ENCODE results near the gene SOX6. TPM values are rescaled to one million over a fixed set of nuclear protein-coding genes. Genes with fewer than 3 reads are reported as not detected.
A peak's percentile ranks its signal among the peaks of the same experiment; 100 is the strongest.

SOX6 gene
- total RNA-seq, 6 donors from 2014 or later: 2.9 to 21.0 (median 4.9) TPM

DNA sequence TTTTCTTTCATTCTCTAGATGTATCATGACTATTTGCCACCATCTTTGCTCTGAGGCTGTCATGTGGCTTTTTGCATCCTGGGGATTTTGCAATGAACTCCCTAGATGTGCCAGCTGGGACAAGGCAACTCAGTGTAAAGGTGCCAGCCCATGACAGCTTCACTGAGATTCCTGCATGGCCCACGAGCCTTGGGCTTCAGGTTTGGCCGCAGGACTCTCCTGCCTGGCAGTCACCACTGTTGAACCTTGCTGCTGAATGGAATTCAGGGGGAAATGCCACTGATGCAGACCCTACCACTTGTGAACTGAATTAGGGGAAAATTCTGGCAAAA lies 385.2 kb downstream of the SOX6 start:
- no peaks in the 10 kb centered on the region for H3K36me3 ChIP-seq
- H3K4me3 ChIP-seq: no peak overlapping the region
- DNase-seq (no peak), ATAC-seq (ENCODE audit: low FRiP score in 2 of 2) (no peak)
- no peak overlapping the region for H3K27ac ChIP-seq
- H3K4me1 ChIP-seq: peaks cover 23 to 35% (median 25%) of the 10 kb centered on the region in 4 donors
- no peak for TF ChIP-seq POLR2AphosphoS5 (IDR thresholded peaks at IDR 0.05)
- TF ChIP-seq POLR2A (IDR thresholded peaks at IDR 0.05): no peak
- TF ChIP-seq, protein P1, sequence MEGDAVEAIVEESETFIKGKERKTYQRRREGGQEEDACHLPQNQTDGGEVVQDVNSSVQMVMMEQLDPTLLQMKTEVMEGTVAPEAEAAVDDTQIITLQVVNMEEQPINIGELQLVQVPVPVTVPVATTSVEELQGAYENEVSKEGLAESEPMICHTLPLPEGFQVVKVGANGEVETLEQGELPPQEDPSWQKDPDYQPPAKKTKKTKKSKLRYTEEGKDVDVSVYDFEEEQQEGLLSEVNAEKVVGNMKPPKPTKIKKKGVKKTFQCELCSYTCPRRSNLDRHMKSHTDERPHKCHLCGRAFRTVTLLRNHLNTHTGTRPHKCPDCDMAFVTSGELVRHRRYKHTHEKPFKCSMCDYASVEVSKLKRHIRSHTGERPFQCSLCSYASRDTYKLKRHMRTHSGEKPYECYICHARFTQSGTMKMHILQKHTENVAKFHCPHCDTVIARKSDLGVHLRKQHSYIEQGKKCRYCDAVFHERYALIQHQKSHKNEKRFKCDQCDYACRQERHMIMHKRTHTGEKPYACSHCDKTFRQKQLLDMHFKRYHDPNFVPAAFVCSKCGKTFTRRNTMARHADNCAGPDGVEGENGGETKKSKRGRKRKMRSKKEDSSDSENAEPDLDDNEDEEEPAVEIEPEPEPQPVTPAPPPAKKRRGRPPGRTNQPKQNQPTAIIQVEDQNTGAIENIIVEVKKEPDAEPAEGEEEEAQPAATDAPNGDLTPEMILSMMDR (IDR thresholded peaks at IDR 0.05): no peak
- TF ChIP-seq EP300 (IDR thresholded peaks at IDR 0.05): no peak
- H3K9me3 ChIP-seq: no peaks in the 10 kb centered on the region
- 83 to 92% methylated on average over 1 to 2 of the region's 2 CpGs for WGBS, 2 donors
- H3K27me3 ChIP-seq: no peaks in the 10 kb centered on the region

DNA sequence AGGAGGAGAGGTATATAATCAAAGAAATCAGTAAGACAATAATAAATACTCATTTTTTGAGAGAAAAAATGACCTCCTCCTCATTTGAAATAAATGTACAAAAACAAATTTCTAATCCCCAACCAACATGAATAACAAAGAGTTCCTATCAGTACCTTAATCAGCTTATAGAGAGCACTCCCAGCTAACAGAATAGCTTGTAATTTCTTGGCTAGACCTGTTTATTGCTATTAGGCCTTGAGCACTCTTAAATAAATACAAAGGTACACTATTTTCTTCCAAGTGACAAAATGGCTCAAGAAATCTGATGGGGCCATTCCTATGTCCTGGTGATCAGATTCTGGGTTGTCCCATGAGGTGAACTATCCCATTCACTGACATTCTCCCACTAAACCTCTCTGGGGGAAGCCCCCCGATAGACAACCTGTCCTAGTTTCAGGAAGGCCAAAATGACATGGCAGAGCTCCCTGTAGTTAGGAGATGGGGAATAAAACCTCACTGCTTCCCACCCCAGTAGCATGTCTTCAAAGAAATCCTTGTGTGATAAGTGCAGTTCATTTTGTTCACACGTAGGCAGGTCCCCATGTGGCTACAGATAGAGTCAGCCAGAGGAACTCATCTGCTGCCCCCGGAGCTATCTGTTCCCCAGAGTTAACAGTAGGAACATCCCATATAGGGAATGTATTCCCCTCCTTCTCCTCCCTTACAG lies 385.7 kb downstream of the SOX6 start:
- TF ChIP-seq EP300 (IDR thresholded peaks at IDR 0.05): no peak
- TF ChIP-seq, protein P1 (IDR thresholded peaks at IDR 0.05): no peak
- no peak for TF ChIP-seq POLR2A (IDR thresholded peaks at IDR 0.05)
- TF ChIP-seq POLR2AphosphoS5 (IDR thresholded peaks at IDR 0.05): no peak
- Histone ChIP-seq H3K27me3 (no peaks in the 10 kb centered on the region), H3K27ac (no peak overlapping the region), H3K9me3 (no peaks in the 10 kb centered on the region), H3K4me3 (no peak overlapping the region), H3K4me1 (peaks cover 23 to 35% (median 26%) of the 10 kb centered on the region in 4 donors), H3K36me3 (no peaks in the 10 kb centered on the region)
- 89 to 95% methylated on average over 3 of the region's 3 CpGs for WGBS, 2 donors
- DNase-seq (no peak), ATAC-seq (ENCODE audit: low FRiP score in 2 of 2) (no peak)

DNA sequence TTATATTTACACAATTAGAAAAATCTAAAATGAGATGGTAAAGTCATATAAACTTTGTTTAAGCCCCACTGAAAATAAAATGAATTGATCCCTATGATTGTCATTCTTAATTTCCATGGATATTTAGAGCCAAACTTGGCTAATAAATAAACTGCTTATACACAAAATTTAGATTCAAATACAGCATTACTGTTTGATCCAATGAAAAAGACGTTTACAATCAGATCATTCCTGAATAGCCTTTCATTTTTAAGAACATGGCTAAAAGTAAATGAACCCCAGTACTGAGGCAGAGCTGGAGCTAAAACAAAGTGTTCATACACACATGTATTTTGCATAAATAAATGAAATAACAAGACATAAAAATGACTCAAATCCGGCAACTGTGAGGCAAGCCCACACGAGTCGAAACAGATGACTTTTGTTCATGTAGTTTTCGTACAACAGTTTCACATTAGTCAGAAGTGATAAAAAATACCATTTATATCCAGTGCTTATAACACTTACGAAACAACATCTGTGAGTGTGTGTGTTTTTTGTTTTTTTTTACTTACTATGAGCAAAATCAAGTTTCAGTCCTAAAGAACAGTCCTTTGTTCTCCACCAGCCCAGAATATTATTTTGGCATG lies 386.5 kb downstream of the SOX6 start:
- WGBS, 2 donors: 70 to 76% methylated on average over 6 of the region's 6 CpGs
- DNase-seq: no peak

DNA sequence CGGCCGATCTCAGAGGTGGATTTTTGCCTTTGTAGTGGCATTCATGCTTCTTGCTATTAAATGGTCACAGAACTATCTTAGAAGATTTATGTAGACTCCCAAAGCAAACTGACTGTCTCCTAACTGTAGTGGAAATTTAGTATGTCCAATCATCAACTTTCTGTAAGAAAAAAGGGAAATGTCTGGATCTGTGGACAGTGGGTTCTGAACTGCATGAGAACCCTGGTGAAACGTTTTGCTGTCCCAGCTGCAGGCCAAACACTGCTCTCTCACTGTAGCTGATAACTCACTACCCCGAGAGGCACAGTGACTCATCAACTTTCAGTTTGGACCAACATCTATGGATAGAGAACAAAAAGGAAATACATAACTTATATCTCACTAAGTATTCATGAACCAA lies 387.1 kb downstream of the SOX6 start:
- H3K36me3 ChIP-seq: no peaks in the 10 kb centered on the region
- peak in 1 of 2 donors; percentile 80 for DNase-seq
- ATAC-seq (ENCODE audit: low FRiP score in 2 of 2): peak in 1 of 2 donors; percentile 89
- WGBS, 2 donors: 27 to 34% methylated on average over 4 of the region's 4 CpGs
- H3K27ac ChIP-seq: peak overlapping the region; percentile 52 to 83 (median 80)
- TF ChIP-seq EP300 (IDR thresholded peaks at IDR 0.05) (no peak), POLR2AphosphoS5 (IDR thresholded peaks at IDR 0.05) (peak in 1 of 2 donors; percentile 66), POLR2A (IDR thresholded peaks at IDR 0.05) (peak in 1 of 4 donors; percentile 32)
- TF ChIP-seq, protein P1 (IDR thresholded peaks at IDR 0.05): no peak
- no peaks in the 10 kb centered on the region for H3K9me3 ChIP-seq
- H3K27me3 ChIP-seq: no peaks in the 10 kb centered on the region
- H3K4me1 ChIP-seq: peaks cover 23 to 34% (median 28%) of the 10 kb centered on the region in 4 donors
- H3K4me3 ChIP-seq: no peak overlapping the region

More for the DNA sequence above, 386.5 kb downstream of the SOX6 start:
- Histone ChIP-seq H3K4me1 (peaks cover 23 to 34% (median 28%) of the 10 kb centered on the region in 4 donors), H3K27me3 (no peaks in the 10 kb centered on the region), H3K36me3 (no peaks in the 10 kb centered on the region), H3K4me3 (no peak overlapping the region), H3K27ac (peak overlapping the region; percentile 52 to 83 (median 80)), H3K9me3 (no peaks in the 10 kb centered on the region)
- ATAC-seq (ENCODE audit: low FRiP score in 2 of 2): peak in 1 of 2 donors; percentile 46
- TF ChIP-seq EP300 (IDR thresholded peaks at IDR 0.05) (no peak), POLR2AphosphoS5 (IDR thresholded peaks at IDR 0.05) (no peak), POLR2A (IDR thresholded peaks at IDR 0.05) (no peak)
- TF ChIP-seq, protein P1 (IDR thresholded peaks at IDR 0.05): no peak
